ENCODE data around the gene LIPA.

Gene LIPA

DNA sequence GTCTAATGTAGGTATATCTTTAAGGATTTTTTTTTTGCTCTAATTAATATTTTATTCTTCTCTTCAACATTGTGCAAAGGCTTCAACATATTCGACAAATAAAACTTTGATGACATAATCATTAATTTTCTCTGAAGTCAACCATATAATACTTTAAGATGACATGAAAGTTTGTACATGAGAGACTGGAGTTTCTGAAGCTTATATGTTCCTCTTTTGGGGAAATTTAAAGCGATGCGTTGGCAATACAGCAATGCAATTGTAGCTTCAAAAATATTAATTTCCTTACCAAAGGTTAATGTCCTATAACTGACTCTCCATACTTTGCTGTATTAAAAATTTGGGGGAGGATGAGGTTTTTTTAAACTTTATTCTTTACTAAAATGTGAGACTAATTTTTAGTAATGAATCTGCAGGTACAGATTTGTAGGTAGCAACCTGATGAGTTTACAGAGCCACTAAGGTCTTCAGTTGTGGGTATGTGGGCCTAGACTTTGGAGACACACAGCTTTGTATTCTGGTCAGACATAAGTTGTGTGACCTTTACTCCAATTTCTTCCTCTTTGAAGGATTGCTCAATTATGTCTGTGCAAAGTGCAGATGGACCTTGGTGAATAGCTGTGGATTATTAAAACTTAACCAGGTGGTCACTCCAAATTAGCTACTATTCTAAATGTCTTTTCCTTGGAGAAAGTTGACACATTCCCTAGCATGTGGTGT lies 18.0 kb upstream of the LIPA start:
- Histone ChIP-seq H3K36me3 (replicated peaks; ENCODE audit: low read depth, low read length) (no peaks in the 10 kb centered on the region), H3K4me3 (ENCODE audit: low read length) (no peak overlapping the region), H3K4me1 (ENCODE audit: low read length) (no peaks in the 10 kb centered on the region), H3K4me2 (ENCODE audit: low read length) (no peak overlapping the region), H3K79me2 (ENCODE audit: low read length) (no peaks in the 10 kb centered on the region), H4K20me1 (ENCODE audit: insufficient read depth, low read length) (no peaks in the 10 kb centered on the region), H3K27ac (ENCODE audit: low read length) (no peak overlapping the region), H2AFZ (ENCODE audit: low read depth, low read length) (no peak overlapping the region), H3K27me3 (ENCODE audit: low read depth, low read length) (no peaks in the 10 kb centered on the region), H3K9me3 (ENCODE audit: insufficient read depth, low read length) (no peaks in the 10 kb centered on the region), H3K9ac (ENCODE audit: low read length) (no peak overlapping the region)
- TF ChIP-seq, protein P1, sequence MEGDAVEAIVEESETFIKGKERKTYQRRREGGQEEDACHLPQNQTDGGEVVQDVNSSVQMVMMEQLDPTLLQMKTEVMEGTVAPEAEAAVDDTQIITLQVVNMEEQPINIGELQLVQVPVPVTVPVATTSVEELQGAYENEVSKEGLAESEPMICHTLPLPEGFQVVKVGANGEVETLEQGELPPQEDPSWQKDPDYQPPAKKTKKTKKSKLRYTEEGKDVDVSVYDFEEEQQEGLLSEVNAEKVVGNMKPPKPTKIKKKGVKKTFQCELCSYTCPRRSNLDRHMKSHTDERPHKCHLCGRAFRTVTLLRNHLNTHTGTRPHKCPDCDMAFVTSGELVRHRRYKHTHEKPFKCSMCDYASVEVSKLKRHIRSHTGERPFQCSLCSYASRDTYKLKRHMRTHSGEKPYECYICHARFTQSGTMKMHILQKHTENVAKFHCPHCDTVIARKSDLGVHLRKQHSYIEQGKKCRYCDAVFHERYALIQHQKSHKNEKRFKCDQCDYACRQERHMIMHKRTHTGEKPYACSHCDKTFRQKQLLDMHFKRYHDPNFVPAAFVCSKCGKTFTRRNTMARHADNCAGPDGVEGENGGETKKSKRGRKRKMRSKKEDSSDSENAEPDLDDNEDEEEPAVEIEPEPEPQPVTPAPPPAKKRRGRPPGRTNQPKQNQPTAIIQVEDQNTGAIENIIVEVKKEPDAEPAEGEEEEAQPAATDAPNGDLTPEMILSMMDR (IDR thresholded peaks at IDR 0.05; ENCODE audit: low read depth, low read length) = no peak
- no peak for TF ChIP-seq EZH2phosphoT487 (IDR thresholded peaks at IDR 0.05; ENCODE audit: low read depth)

DNA sequence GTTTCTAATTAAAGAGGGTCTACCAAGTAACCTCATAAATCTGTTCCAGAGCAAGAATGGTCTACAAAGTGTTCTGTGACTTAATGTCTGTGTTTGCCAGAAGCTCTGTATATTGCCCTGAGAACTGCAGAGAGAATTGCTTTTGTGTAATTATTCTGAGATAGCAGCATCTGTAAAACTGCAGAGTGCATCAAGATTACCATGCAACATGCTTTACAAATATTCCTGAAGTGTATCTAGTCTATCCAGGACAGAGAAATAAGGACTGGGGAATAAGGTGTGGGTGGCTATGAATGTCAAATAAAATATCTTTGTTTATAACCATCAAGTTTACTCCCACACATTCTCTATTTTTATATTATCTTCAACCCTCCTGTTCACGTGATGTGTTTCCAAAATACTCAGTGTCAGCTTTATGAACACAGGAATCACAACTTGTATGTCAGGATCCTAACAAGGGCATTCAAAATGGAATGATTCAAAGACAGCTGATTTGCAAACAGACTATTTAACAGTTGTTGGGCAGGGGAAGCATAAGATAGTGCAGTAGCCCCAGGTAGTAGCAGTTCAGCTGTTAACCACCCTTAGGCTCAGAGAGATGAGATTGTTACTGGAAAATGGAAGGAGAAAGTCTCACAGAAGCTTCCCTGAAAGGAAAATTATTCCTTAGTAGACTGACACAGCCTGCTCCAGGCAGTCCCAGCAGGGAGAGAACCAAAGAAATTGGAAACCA lies 15.3 kb upstream of the LIPA start:
- Histone ChIP-seq H3K36me3 (replicated peaks; ENCODE audit: low read depth, low read length) (no peaks in the 10 kb centered on the region), H3K27ac (ENCODE audit: low read length) (no peak overlapping the region), H4K20me1 (ENCODE audit: insufficient read depth, low read length) (no peaks in the 10 kb centered on the region), H3K27me3 (ENCODE audit: low read depth, low read length) (no peaks in the 10 kb centered on the region), H2AFZ (ENCODE audit: low read depth, low read length) (no peak overlapping the region), H3K4me1 (ENCODE audit: low read length) (no peaks in the 10 kb centered on the region), H3K4me2 (ENCODE audit: low read length) (no peak overlapping the region), H3K79me2 (ENCODE audit: low read length) (no peaks in the 10 kb centered on the region), H3K4me3 (ENCODE audit: low read length) (no peak overlapping the region), H3K9me3 (ENCODE audit: insufficient read depth, low read length) (no peaks in the 10 kb centered on the region), H3K9ac (ENCODE audit: low read length) (no peak overlapping the region)
- TF ChIP-seq, protein P1 (IDR thresholded peaks at IDR 0.05; ENCODE audit: low read depth, low read length) = no peak
- no peak for TF ChIP-seq EZH2phosphoT487 (IDR thresholded peaks at IDR 0.05; ENCODE audit: low read depth)

DNA sequence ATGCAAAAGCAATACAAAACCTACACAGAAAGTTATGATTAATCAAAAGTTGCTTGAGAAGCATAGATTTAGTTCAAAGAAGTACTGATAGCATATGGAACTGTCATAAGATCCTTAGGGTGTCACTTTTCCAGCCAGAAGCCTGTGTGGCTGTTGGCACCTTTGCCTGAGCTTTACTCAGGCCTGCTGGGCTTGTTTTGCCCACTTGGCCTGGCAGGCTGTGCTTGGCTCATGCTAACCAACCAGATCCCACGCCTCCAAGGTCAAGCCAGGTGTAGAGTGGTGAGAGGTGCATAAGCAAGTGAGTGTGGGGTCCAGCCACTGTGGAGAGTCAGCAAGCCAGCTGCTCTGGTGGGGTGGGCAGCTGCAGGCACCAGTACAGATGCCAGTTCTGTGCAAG lies 12.0 kb upstream of the LIPA start:
- Histone ChIP-seq H3K9ac (ENCODE audit: low read length) (no peak overlapping the region), H4K20me1 (ENCODE audit: insufficient read depth, low read length) (no peaks in the 10 kb centered on the region), H3K4me3 (ENCODE audit: low read length) (no peak overlapping the region), H3K79me2 (ENCODE audit: low read length) (no peaks in the 10 kb centered on the region), H3K27me3 (ENCODE audit: low read depth, low read length) (no peaks in the 10 kb centered on the region), H3K36me3 (replicated peaks; ENCODE audit: low read depth, low read length) (no peaks in the 10 kb centered on the region), H3K4me2 (ENCODE audit: low read length) (no peak overlapping the region), H3K4me1 (ENCODE audit: low read length) (peaks cover 4% of the 10 kb centered on the region), H3K27ac (ENCODE audit: low read length) (no peak overlapping the region), H3K9me3 (ENCODE audit: insufficient read depth, low read length) (no peaks in the 10 kb centered on the region), H2AFZ (ENCODE audit: low read depth, low read length) (no peak overlapping the region)
- TF ChIP-seq EZH2phosphoT487 (IDR thresholded peaks at IDR 0.05; ENCODE audit: low read depth) = no peak
- TF ChIP-seq, protein P1 (IDR thresholded peaks at IDR 0.05; ENCODE audit: low read depth, low read length) = no peak

DNA sequence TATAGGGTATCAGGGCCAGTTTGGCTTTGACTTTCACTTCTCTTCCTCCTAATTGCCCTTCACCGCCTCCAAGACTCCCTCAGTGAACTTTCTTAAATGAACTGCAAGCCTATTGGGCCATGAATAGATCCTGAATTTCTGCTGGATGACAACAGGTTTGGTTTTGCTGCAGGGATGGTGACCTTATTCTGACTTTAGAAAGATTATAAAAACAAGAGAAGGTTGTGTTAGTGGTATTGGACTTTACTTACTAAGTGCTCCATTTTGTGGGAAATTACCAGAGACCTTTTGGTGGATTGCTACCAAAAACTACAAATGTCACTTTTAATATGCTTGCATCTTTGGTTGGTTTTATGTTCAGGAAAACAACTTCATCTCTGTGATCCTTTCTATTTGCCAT lies 11.5 kb upstream of the LIPA start:
- Histone ChIP-seq H3K9me3 (ENCODE audit: insufficient read depth, low read length) (no peaks in the 10 kb centered on the region), H3K36me3 (replicated peaks; ENCODE audit: low read depth, low read length) (no peaks in the 10 kb centered on the region), H3K79me2 (ENCODE audit: low read length) (no peaks in the 10 kb centered on the region), H3K4me1 (ENCODE audit: low read length) (peaks cover 4% of the 10 kb centered on the region), H2AFZ (ENCODE audit: low read depth, low read length) (no peak overlapping the region), H4K20me1 (ENCODE audit: insufficient read depth, low read length) (no peaks in the 10 kb centered on the region), H3K4me2 (ENCODE audit: low read length) (no peak overlapping the region), H3K27ac (ENCODE audit: low read length) (no peak overlapping the region), H3K4me3 (ENCODE audit: low read length) (no peak overlapping the region), H3K27me3 (ENCODE audit: low read depth, low read length) (no peaks in the 10 kb centered on the region), H3K9ac (ENCODE audit: low read length) (no peak overlapping the region)
- no peak for TF ChIP-seq EZH2phosphoT487 (IDR thresholded peaks at IDR 0.05; ENCODE audit: low read depth)
- TF ChIP-seq, protein P1 (IDR thresholded peaks at IDR 0.05; ENCODE audit: low read depth, low read length) = no peak
